Mesodermal cell (in vitro differentiated cells): Measurements from ENCODE around the gene GSC2.

Source experiments
- H3K27ac ChIP-seq: 2 replicates; pipeline ENCODE4 v1.7.0; 2013; ENCODE audit warnings: mild to moderate bottlenecking, low read depth, low read length, moderate library complexity; ENCODE audit not compliant: severe bottlenecking
- H3K36me3 ChIP-seq: 2 replicates; pipeline ENCODE4 v1.7.1; 2013; ENCODE audit warnings: mild to moderate bottlenecking, low read length, moderate library complexity; ENCODE audit not compliant: control insufficient read depth, insufficient read depth
- H3K4me1 ChIP-seq: one replicate; pipeline ENCODE4 v1.7.1; 2013; ENCODE audit warnings: mild to moderate bottlenecking, low read length; ENCODE audit not compliant: insufficient read depth, control insufficient read depth, poor library complexity, severe bottlenecking
- H3K4me3 ChIP-seq: 2 replicates; pipeline ENCODE4 v1.7.0; 2013; ENCODE audit warnings: low read length, control low read depth, mild to moderate bottlenecking; ENCODE audit not compliant: insufficient read depth, poor library complexity, severe bottlenecking; ENCODE audit errors: extremely low read depth
- H3K9me3 ChIP-seq: 2 replicates; pipeline ENCODE4 v1.7.1; 2013; ENCODE audit warnings: mild to moderate bottlenecking, low read length, moderate library complexity; ENCODE audit not compliant: control insufficient read depth
- whole genome bisulfite sequencing, 2 experiments: methylation state at CpG; one replicate each; pipeline ENCODE4 v1.1.5; 2013; ENCODE audit warnings: missing lambda C conversion rate in 2 of 2; ENCODE audit not compliant: insufficient coverage in 2 of 2; 5-methylcytosine and 5-hydroxymethylcytosine counted together

Gene GSC2

DNA sequence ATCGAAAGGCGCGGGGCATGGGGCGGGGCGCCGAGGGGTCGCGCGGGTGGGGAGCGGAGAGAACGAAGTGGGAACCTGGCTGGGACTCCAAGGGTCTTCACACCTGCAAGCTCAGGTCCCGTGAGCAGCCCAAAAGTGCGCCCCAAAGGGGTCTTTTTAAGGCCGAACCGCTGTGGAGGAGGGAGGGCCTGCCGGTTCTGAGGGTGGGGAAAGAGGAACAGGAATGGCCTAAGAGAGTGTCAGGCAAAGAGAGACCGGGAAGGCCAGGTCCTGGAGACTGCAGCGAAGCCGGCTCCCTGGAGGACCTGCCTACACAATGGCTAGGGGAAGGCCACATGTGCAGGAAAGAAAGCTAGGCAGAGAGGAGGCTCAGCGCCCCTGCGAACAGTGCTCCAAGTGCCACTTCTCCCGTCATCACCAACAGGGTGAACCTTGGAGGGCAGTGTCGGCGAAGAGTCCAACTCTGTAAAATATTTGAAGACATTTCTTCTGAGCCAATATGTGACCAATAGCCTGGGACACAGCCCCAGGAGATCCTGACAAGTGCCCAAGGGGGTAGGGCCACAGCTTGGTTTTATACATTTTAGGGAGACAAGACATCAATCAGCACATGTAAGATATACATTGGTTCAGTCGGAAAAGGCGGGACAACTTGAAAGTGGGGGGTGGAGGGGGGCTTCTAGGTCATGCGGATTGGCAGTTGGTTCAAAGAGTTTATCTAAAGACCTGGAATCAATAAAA is 27.2 kb downstream of the GSC2 start:
- WGBS, 2 experiments, result 19 to 21% methylated on average over 26 of the region's 27 CpGs
- Histone ChIP-seq H3K4me3 (peak overlapping the region; percentile 76), H3K4me1 (peaks cover 9% of the 10 kb centered on the region), H3K36me3 (peaks cover 12% of the 10 kb centered on the region), H3K27ac (peak overlapping the region; percentile 24), H3K9me3 (no peaks in the 10 kb centered on the region)

DNA sequence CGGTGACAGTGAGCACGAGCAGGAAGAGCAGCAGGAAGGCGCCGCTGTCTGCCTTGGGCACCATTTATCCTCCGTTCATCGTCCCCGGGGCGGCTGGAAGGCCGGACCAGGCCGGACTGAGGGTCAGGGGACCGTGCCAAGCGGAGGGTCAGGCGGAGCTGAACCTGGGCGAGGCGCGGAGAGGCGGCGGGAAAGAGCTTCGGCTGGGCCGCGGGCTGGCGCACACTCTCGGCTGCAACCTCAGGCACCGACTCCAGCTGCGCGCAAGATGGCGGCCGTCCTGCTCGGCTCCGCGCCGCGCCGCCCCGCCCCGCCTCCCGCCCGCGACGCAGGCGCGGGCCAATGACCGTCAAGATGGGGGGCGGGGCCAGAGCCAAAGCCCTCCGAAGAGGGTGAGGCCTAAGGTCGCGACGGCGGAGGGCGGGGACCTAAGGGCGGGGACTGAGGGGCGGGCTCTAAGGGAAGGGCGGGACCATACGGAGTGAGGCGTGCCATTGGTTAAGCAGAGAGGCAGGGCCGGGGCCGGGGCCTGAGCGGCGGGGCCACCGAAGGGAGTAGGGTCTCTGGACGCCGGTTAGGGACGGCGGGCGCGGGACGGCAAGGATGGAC is 27.8 kb downstream of the GSC2 start, which contains the start of gene DGCR2:
TSS of gene DGCR2 (minus strand) at position 270 of the 609 bp plus-strand sequence. CDS start at position 64, 206 bp downstream.
- peaks cover 9% of the 10 kb centered on the region for H3K4me1 ChIP-seq
- peak within 1 kb of the TSS; percentile 77 for H3K27ac ChIP-seq
- peak within 1 kb of the TSS; percentile 76 for H3K4me3 ChIP-seq
- 0 to 1% methylated on average over 49 to 57 of the region's 67 CpGs for WGBS, 2 experiments
- peaks cover 12% of the 10 kb centered on the region for H3K36me3 ChIP-seq
- H3K9me3 ChIP-seq, result no peaks in the 10 kb centered on the region

- Histone ChIP-seq H3K4me1 (peaks cover 9% of the 10 kb centered on the region), H3K27ac (peak overlapping the region; percentile 77), H3K4me3 (peak overlapping the region; percentile 76), H3K36me3 (peaks cover 12% of the 10 kb centered on the region), H3K9me3 (no peaks in the 10 kb centered on the region)
- 0 to 1% methylated on average over 32 to 37 of the region's 47 CpGs for WGBS, 2 experiments
Observed at GRCh38 chr22:19121631-19122142, 28.4 kb downstream of the GSC2 start.

GRCh38 chr22:19120829-19121630 is 29.1 kb downstream of the GSC2 start:
- H3K27ac ChIP-seq, result no peak overlapping the region
- H3K9me3 ChIP-seq, result no peaks in the 10 kb centered on the region
- WGBS, 2 experiments, result 11 to 19% methylated on average over 14 to 16 of the region's 23 CpGs
- H3K36me3 ChIP-seq, result peaks cover 17% of the 10 kb centered on the region
- peak overlapping the region; percentile 76 for H3K4me3 ChIP-seq
- peaks cover 9% of the 10 kb centered on the region for H3K4me1 ChIP-seq

DNA sequence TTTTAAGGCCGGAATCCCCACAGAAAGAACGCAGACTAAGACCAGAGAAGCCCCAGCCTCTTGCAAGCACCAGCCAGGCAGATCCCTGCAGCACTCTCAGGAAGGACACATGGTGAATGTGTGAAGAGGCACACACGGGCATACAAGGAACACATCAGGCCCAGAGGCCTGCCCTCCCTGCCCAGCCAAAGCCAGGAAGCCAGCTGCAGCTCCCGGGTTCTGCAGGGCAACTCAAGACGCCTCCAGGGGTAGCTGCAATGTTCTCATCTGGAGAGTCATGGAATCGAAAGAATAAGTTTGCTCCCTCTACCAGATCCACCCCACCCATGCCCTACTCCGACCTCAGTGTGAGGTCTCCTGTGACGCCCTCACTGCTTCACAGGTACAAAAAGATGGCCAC is 30.1 kb downstream of the GSC2 start:
- 94 to 100% methylated on average over 5 of the region's 8 CpGs for WGBS, 2 experiments
- no peak overlapping the region for H3K27ac ChIP-seq
- no peak overlapping the region for H3K4me3 ChIP-seq
- H3K9me3 ChIP-seq, result no peaks in the 10 kb centered on the region
- peaks cover 27% of the 10 kb centered on the region for H3K36me3 ChIP-seq
- peaks cover 9% of the 10 kb centered on the region for H3K4me1 ChIP-seq

DNA sequence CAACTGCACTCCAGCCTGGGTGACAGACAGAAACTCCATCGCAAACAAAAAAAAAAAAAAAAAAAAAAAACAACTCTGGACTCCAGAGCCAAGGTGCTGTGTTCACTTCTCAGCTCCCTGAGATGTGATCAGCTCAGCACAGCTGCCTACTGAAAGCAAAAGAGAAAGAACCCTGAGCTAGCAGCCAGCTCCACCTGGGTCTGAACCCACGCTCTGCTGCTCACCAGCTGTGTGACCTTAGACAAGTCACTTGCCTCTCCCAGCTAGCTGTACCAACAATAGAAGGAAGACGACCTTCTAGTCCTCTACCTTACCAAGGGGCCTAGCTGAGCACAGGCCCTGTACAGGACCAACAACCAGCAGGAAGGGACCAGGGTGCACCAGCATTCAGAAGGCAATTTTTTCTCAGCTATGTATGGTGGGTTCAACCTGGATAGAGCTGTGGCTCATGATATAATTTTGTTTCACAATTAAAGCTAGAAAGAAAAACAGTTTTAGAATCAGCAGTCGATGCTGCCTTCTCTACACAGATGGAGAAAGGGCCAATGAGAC is 31.7 kb downstream of the GSC2 start:
- no peak overlapping the region for H3K27ac ChIP-seq
- H3K36me3 ChIP-seq, result peaks cover 29% of the 10 kb centered on the region
- H3K4me3 ChIP-seq, result no peak overlapping the region
- 100% methylated on average over 2 to 3 of the region's 4 CpGs for WGBS, 2 experiments
- peaks cover 9% of the 10 kb centered on the region for H3K4me1 ChIP-seq
- H3K9me3 ChIP-seq, result no peaks in the 10 kb centered on the region

DNA sequence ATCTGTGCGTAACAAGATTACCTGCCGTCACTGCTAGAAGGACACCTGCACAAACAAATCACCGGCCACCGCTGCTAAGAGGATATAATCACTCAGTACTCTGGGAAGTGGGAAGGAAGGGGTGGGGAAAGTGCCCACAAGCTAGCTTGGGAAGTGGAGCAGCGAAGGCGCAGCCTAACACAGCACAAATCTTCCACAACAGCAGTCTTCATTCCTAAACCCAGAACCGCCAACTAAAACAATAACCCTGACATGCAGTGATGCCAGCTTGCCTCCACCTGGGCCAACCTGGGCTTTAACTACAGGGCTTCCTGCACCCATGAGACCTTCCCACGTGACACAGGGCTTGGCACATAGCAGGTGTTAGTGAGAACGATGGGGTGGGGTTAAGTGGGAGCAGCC is 33.0 kb downstream of the GSC2 start:
- peaks cover 29% of the 10 kb centered on the region for H3K36me3 ChIP-seq
- H3K4me3 ChIP-seq, result no peak overlapping the region
- 97 to 100% methylated on average over 1 to 6 of the region's 9 CpGs for WGBS, 2 experiments
- H3K4me1 ChIP-seq, result peaks cover 9% of the 10 kb centered on the region
- H3K27ac ChIP-seq, result no peak overlapping the region
- H3K9me3 ChIP-seq, result no peaks in the 10 kb centered on the region

DNA sequence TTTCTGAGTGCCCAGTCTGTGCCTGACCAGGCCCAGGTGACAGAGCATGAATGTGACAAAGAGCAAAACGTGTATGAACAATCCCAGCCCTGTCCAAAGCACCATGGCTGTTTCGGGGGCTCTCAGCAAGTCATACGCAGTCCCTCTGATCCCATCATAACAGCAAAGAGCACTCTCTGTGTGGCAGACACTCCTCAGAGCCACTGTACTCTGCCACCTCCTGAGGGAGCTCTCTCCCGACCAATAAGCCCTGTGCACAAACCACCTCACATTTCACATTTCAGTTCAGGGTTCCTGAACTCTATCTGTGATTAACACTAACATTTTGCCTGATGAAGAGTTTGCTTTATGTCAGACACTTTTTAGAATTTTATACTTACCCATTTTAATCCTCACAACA is 34.5 kb downstream of the GSC2 start:
- 71 to 73% methylated on average over 3 to 4 of the region's 4 CpGs for WGBS, 2 experiments
- Histone ChIP-seq H3K4me1 (peaks cover 5% of the 10 kb centered on the region), H3K4me3 (no peak overlapping the region), H3K27ac (no peak overlapping the region), H3K36me3 (peaks cover 29% of the 10 kb centered on the region), H3K9me3 (no peaks in the 10 kb centered on the region)

GRCh38 chr22:19114984-19115552 is 35.0 kb downstream of the GSC2 start:
- 64 to 85% methylated on average over 1 to 3 of the region's 4 CpGs for WGBS, 2 experiments
- Histone ChIP-seq H3K9me3 (no peaks in the 10 kb centered on the region), H3K36me3 (peaks cover 29% of the 10 kb centered on the region), H3K4me1 (no peaks in the 10 kb centered on the region), H3K27ac (no peak overlapping the region), H3K4me3 (no peak overlapping the region)

DNA sequence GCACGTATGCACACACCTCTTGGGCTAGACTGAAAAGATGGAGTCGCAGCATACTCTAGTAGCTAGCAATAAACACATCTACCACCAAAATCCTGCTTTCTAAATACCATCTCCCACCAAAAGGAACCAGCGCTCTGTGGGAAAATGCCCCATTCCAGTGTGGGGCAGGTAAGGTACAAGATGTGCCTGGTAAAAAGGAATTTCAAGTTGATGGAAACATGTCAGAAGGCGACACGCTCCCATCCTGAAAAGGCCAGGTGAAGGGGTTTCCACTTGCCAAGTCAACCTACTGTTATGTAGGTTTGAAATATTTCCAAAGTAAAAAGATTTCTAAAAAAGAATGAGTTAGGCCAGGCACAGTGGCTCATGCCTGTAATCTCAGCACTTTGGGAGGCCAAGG is 36.7 kb downstream of the GSC2 start:
- Histone ChIP-seq H3K4me3 (no peak overlapping the region), H3K27ac (no peak overlapping the region), H3K9me3 (no peaks in the 10 kb centered on the region), H3K36me3 (peaks cover 22% of the 10 kb centered on the region), H3K4me1 (no peaks in the 10 kb centered on the region)
- WGBS, 2 experiments, result 96 to 100% methylated on average over 4 to 5 of the region's 5 CpGs
